Activated naive CD8-positive, alpha-beta T cell treated with anti-CD3 and anti-CD28 coated beads, Interleukin-2, amount 50 U/mL, for 24 hours (primary cell): ENCODE measurements around the gene PKP1.

Experiments used
- ATAC-seq: fragments of 150-1000 bp; cut with Tn5 transposase; one replicate; pipeline ENCODE4 v1.10.0; 2021
- DNase-seq: peaks from one replicate; pipeline ENCODE4 v3.0.0; 2021
- H3K27ac Mint-ChIP-seq: one replicate; pipeline ENCODE4 v1.8.0; 2021; ENCODE audit warnings: mild to moderate bottlenecking, mixed read lengths
- H3K27me3 Mint-ChIP-seq: one replicate; pipeline ENCODE4 v1.8.0; 2021; ENCODE audit warnings: mixed read lengths
- H3K36me3 Mint-ChIP-seq: one replicate; pipeline ENCODE4 v1.8.0; 2021; ENCODE audit warnings: low read depth, mixed read lengths
- H3K4me1 Mint-ChIP-seq: one replicate; pipeline ENCODE4 v1.8.0; 2021; ENCODE audit warnings: mixed read lengths
- H3K4me3 Mint-ChIP-seq: one replicate; pipeline ENCODE4 v1.8.0; 2021; ENCODE audit warnings: mild to moderate bottlenecking, moderate library complexity, mixed read lengths
- H3K9me3 Mint-ChIP-seq: one replicate; pipeline ENCODE4 v1.8.0; 2021; ENCODE audit warnings: mixed read lengths

Gene PKP1

DNA sequence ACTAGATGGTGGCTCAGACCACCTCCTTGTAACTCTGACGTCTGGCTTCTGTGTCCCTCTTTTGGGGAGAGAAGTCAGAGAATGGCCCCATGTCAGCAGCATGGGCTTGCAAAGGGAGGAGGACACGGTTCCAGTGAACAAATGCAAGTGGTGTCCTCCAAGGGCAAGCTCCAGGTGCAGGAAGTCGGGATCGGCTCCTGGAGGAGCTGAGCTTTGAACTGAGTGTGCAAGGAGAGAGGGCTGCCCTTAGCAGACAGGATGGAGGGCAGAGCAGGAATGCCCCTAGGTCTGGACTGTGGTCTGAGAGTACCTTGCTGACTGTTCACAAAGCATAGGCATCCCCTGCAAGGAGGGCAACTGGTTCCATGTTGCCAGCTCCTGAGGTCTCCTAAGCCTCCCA lies 17.3 kb downstream of the PKP1 start:
- H3K27me3 Mint-ChIP-seq: peaks cover 10% of the 10 kb centered on the region
- DNase-seq (no peak), ATAC-seq (no peak)
- no peaks in the 10 kb centered on the region for H3K9me3 Mint-ChIP-seq
- H3K27ac Mint-ChIP-seq: no peak overlapping the region
- H3K4me1 Mint-ChIP-seq: no peaks in the 10 kb centered on the region
- H3K36me3 Mint-ChIP-seq: no peaks in the 10 kb centered on the region
- no peak overlapping the region for H3K4me3 Mint-ChIP-seq

DNA sequence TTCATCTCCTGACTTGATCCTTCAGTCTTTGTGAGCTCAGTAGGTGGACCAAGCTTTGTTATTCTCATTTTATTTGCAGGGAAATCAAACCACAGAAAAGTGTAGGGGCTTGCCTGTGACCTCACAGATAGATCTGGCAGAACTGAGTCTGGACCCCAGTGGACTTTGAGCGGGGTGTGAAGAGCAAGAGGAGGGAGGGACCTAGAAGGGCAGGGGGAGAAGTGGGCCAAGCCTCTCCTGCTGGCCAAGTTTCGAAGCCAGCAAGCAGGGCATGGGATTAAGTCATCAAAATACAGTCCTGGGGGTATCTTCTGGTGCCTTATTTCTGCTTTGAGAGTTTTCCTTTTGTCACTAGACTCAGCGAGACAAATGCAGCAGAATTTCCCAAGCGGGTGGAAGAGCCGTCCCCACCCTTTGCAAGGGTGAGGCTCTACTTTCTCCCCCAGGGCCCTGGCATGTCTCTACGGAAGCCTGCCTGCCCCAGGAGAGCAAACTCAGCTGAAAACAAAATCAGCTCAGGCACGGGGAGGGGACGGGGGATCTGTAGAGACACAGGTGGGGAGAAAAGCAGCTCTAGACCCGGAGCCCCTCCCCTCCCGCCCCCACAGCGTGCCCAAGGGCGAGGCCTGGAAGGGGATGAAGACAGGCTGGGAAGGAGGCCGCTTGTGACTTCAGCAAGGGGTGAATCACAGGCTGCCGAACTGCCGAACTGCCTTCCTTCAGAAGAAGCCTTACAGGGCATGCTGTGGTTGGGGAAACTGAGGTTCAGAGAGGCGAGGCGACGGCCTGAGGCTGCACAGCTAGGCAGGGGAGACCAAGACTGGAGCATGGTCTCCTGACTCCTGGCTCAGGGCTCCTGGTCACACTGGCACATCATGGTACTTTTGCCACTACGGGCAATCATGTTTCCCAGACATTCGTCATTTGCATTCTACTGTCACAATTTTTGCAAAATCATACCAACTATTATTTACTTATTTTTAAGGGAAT lies 19.2 kb downstream of the PKP1 start:
- no peak for DNase-seq
- H3K4me1 Mint-ChIP-seq: no peaks in the 10 kb centered on the region
- no peaks in the 10 kb centered on the region for H3K36me3 Mint-ChIP-seq
- no peaks in the 10 kb centered on the region for H3K9me3 Mint-ChIP-seq
- no peak for ATAC-seq
- H3K4me3 Mint-ChIP-seq: no peak overlapping the region
- H3K27ac Mint-ChIP-seq: no peak overlapping the region
- peaks cover 5% of the 10 kb centered on the region for H3K27me3 Mint-ChIP-seq

DNA sequence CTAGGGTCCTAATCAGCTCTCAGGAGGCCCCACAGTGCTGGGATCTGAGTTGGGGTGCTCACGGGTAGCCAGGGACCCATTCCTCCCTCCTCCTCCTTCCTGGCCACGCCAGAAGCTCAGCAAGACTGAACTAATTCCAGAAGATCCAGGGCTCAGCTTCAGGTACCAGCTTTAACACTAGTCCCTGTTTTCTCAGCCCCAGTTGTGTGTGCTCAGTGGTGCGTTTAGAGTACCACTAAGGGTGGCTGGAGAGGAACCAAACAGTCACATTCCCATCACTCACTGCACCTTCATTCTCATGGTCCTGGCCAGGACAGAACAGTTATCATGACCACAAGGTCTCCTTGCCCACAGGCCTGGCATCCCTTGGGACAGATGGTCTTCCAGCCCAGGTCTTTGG lies 20.8 kb downstream of the PKP1 start:
- DNase-seq: no peak
- Mint-ChIP-seq H3K9me3 (no peaks in the 10 kb centered on the region), H3K36me3 (no peaks in the 10 kb centered on the region), H3K4me3 (no peak overlapping the region), H3K27ac (no peak overlapping the region), H3K27me3 (peaks cover 16% of the 10 kb centered on the region), H3K4me1 (no peaks in the 10 kb centered on the region)
- ATAC-seq: no peak

DNA sequence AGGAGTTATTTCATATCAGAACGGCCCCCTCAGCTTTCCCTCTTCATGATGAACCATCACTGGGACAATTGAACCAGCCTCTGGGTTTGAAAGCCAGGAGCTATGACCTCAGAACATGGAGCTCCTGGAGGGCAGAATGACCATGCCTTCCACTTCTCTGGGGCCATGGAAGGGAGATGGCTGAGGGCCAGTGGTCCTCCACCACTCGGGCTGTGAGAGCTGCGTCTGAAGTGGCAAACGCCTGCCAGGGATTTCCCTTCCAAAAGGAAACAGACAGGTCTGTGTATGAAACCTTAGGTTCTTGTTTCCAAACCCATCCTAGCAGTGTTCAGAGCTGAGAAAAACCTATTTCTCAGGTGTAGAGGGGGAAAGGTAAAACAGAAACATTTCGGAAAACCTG lies 22.5 kb downstream of the PKP1 start:
- Mint-ChIP-seq H3K27ac (no peak overlapping the region), H3K4me3 (no peak overlapping the region), H3K36me3 (no peaks in the 10 kb centered on the region), H3K9me3 (no peaks in the 10 kb centered on the region), H3K4me1 (no peaks in the 10 kb centered on the region), H3K27me3 (peaks cover 22% of the 10 kb centered on the region)
- no peak for ATAC-seq
- no peak for DNase-seq

DNA sequence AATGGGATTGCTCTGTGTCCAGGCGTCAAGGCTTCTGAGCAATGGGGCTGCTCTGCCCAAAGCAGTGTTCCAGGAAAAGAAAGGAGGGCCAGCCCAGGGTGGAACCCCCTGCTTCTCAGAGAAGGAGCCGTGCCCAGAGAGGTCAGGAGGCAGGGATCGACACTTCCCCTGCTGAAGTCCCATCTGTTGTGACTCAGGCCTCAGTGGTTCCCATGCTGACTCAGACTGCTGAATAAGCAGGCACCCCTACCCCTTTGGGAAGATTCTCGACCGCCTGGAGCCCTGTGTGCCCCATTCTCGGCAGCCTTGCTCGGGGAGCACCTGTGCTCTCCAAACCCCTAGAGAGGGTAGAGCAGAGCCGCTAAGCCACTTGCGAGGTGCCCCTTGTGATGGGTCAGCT lies 23.9 kb downstream of the PKP1 start:
- Mint-ChIP-seq H3K27me3 (peaks cover 19% of the 10 kb centered on the region), H3K4me1 (peaks cover 4% of the 10 kb centered on the region), H3K4me3 (no peak overlapping the region), H3K27ac (no peak overlapping the region), H3K9me3 (no peaks in the 10 kb centered on the region), H3K36me3 (no peaks in the 10 kb centered on the region)
- DNase-seq: no peak
- ATAC-seq: no peak

DNA sequence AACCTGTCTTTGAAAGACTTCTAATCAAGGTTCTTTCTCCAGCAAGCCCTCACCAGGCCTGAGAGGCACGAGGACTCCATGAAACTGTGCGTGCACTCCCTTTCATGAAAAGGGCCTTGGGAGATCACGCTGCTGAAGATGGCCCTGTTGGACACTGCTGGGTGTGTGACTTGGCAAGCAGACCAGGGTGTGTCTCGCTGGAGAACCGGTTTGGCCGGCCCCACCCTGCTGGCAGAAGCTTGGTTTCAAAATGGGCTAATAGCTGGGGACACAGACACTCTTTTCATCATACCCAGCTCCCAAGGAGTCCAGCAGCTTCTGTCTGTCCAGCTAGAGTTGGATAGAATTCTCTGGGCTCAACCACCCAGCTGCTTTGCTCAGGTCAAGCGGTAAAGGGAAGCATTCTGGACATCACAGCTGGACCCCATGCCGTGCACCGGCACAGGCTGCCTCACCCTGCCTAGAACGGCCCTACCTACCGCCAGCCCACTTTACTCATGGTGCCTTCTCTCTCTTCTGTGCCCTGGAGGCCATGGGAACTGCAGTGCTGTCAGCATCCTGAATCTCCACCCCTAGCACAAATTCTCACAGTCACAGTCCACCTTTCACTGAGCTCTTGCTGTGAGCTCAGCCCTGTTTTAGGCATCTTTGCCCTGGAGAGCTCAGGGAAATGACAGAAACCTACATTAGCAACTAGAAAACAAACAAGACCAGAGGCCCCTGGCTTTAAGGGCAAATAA lies 24.6 kb downstream of the PKP1 start:
- peaks cover 4% of the 10 kb centered on the region for H3K4me1 Mint-ChIP-seq
- H3K36me3 Mint-ChIP-seq: no peaks in the 10 kb centered on the region
- no peak overlapping the region for H3K4me3 Mint-ChIP-seq

DNA sequence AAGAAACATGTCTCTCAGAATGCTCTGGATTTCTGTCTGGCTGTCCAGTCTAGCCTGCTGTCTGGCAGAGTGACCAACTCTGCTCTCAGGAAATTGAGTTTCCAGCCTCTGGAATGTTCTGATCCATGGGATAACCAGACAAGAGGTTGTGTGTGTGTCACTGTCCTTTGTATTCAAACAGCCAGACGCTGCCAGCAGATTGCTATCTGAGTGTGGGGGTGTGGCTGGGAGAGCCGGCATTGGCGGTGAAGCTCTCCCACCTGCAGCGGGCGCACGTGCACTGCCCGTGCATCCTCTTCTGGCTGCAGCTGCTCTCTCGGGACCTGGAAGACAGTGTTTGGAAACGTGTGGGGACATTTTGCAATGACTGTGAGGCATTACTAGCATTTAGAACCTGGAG lies 26.1 kb downstream of the PKP1 start:
- peaks cover 4% of the 10 kb centered on the region for H3K4me1 Mint-ChIP-seq
- ATAC-seq (no peak), DNase-seq (no peak)
- no peak overlapping the region for H3K27ac Mint-ChIP-seq
- no peaks in the 10 kb centered on the region for H3K9me3 Mint-ChIP-seq
- H3K4me3 Mint-ChIP-seq: no peak overlapping the region
- peaks cover 17% of the 10 kb centered on the region for H3K27me3 Mint-ChIP-seq
- H3K36me3 Mint-ChIP-seq: no peaks in the 10 kb centered on the region

More for the DNA sequence above, 24.6 kb downstream of the PKP1 start:
- Mint-ChIP-seq H3K27ac (no peak overlapping the region), H3K27me3 (peaks cover 17% of the 10 kb centered on the region), H3K9me3 (no peaks in the 10 kb centered on the region)
- ATAC-seq (no peak), DNase-seq (no peak)

DNA sequence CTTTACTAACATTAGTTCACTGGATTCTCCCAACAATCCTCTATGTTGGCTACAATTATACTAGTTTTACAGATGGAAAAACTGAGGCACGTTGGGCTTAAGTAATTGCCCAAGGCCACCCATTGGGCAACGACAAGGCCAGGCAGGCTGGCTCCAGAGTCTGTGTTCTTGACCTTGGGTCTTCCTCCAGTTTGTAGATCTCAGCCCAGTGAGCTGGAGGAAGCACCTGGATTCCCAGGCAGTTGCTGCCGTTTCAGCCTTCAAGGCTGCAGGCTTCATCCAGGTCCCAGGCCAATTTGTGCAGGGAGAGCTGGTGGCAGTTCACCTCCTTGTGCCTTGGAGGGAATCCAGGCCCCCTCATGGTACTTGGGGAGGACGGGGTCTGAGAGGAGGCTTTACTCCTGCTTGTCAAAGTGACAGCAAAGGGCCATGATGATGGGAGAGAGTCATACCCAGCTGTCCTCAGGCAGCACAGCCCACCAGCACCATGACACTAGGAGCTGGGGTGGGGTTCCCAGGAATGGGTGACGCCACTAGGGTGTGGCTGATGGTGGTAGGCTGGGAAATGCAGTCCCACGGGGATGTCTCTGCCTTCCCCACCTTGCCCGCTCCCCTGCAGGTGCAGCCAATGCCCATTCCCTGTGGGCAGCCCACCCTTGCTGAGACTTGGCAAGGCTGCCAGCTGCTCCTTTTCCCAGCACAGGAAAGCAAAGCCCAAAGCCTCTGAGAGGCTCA lies 27.1 kb downstream of the PKP1 start:
- no peak for ATAC-seq
- peaks cover 4% of the 10 kb centered on the region for H3K4me1 Mint-ChIP-seq
- H3K27ac Mint-ChIP-seq: no peak overlapping the region
- H3K9me3 Mint-ChIP-seq: no peaks in the 10 kb centered on the region
- no peak overlapping the region for H3K4me3 Mint-ChIP-seq
- no peak for DNase-seq
- no peaks in the 10 kb centered on the region for H3K36me3 Mint-ChIP-seq
- peaks cover 17% of the 10 kb centered on the region for H3K27me3 Mint-ChIP-seq

DNA sequence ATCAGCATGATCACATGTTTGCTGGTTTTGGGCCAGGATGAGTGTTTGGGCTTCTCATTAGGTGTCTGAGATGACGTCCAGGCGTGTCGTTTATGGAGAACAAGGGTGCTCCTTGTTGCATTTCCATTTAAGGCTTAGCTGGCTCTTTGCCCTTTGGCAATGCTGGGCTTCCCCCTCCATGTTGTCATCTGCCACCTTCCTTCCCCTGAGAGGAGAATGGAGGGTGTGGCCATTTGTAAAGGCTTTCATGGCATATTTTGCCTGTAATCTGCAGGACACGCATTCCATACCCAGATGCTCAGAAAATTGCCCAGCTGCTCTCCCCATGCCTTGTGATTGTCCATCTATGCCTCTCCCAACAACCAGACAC lies 27.7 kb downstream of the PKP1 start:
- peaks cover 4% of the 10 kb centered on the region for H3K4me1 Mint-ChIP-seq
- H3K27me3 Mint-ChIP-seq: peaks cover 19% of the 10 kb centered on the region
- ATAC-seq: no peak
- H3K9me3 Mint-ChIP-seq: no peaks in the 10 kb centered on the region
- no peak overlapping the region for H3K4me3 Mint-ChIP-seq
- DNase-seq: no peak
- H3K27ac Mint-ChIP-seq: no peak overlapping the region
- no peaks in the 10 kb centered on the region for H3K36me3 Mint-ChIP-seq

DNA sequence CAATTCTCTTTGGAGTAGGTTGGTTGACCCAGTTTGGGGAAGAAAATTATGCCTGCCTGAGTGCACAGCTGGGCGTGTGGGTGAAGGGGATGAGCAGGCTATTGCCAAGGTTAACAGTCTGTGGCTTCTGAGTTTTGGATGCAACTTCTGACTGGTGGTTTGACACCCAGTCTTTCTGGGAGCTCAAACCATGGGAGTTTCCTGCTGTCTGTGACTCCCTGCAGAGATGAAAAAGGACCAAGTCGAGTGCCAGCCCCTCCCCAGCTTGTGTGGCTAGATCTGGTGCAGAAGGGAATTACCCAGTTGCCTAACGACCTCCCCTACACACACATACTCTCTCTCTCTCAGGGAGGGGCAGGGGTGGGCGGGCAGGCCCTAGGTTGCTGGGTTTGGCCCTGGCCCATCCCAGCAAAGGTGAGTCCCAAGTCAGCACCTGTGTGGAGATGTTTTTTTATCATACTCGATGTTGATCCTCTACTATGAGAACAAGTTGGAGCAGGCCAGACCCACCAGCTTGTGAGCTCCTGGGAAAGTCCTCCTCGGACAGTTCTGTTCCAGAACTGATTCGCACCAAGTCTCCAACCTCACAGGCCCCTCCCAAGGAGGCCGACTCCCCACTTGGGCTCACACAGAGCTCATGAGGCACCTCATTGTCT lies 28.2 kb downstream of the PKP1 start:
- H3K27me3 Mint-ChIP-seq: peaks cover 20% of the 10 kb centered on the region
- peaks cover 4% of the 10 kb centered on the region for H3K4me1 Mint-ChIP-seq
- DNase-seq (peak; percentile 18), ATAC-seq (peak; percentile 71)
- H3K4me3 Mint-ChIP-seq: no peak overlapping the region
- H3K9me3 Mint-ChIP-seq: no peaks in the 10 kb centered on the region
- H3K27ac Mint-ChIP-seq: no peak overlapping the region
- H3K36me3 Mint-ChIP-seq: no peaks in the 10 kb centered on the region

DNA sequence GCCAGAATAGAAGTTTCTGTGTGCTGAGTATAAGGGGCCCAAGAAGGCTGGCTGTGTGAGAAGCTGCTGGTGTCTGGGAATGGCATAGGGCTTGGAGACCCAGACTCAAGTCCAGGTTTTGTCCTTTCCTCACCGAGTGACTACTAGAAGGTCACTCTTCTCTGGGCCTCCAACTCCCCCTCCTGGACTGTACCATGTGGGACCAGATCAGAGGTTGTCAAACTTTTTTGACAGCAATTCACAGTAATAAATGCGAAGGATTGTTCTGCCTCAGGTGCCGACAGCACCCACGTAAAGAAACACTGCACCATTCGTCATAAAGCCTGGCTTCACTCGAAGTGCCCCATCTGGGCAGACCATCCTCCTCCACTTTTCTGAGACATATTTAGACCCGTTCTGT lies 29.0 kb downstream of the PKP1 start:
- H3K9me3 Mint-ChIP-seq: no peaks in the 10 kb centered on the region
- no peaks in the 10 kb centered on the region for H3K36me3 Mint-ChIP-seq
- H3K27me3 Mint-ChIP-seq: peaks cover 20% of the 10 kb centered on the region
- peaks cover 4% of the 10 kb centered on the region for H3K4me1 Mint-ChIP-seq
- DNase-seq: no peak
- no peak overlapping the region for H3K27ac Mint-ChIP-seq
- ATAC-seq: no peak
- H3K4me3 Mint-ChIP-seq: no peak overlapping the region

DNA sequence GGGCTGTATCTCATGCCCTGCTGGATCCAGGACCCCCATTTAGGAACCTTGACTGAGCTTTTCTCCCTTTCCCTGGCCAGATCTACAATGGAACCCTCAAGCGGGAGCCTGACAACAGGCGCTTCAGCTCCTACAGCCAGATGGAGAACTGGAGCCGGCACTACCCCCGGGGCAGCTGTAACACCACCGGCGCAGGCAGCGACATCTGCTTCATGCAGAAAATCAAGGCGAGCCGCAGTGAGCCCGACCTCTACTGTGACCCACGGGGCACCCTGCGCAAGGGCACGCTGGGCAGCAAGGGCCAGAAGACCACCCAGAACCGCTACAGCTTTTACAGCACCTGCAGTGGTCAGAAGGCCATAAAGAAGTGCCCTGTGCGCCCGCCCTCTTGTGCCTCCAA lies 29.8 kb downstream of the PKP1 start:
- peaks cover 4% of the 10 kb centered on the region for H3K4me1 Mint-ChIP-seq
- no peak overlapping the region for H3K27ac Mint-ChIP-seq
- ATAC-seq (no peak), DNase-seq (no peak)
- no peaks in the 10 kb centered on the region for H3K36me3 Mint-ChIP-seq
- no peak overlapping the region for H3K4me3 Mint-ChIP-seq
- no peaks in the 10 kb centered on the region for H3K9me3 Mint-ChIP-seq
- peaks cover 16% of the 10 kb centered on the region for H3K27me3 Mint-ChIP-seq

DNA sequence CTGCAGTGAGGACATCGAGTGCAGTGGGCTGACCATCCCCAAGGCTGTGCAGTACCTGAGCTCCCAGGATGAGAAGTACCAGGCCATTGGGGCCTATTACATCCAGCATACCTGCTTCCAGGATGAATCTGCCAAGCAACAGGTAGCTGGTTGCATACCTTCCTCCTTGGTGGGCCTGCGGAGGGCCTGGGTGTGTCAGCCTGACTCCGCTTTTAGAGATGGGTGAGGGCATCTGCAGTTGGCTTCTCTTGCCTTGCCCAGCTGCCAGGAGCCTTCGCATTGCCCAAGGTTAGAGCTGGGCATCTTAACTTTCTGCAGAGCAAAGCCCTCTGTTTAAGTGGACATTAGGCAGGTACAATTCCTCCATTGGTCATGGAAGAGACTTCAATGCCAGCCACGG lies 33.2 kb downstream of the PKP1 start:
- H3K27ac Mint-ChIP-seq: no peak overlapping the region

DNA sequence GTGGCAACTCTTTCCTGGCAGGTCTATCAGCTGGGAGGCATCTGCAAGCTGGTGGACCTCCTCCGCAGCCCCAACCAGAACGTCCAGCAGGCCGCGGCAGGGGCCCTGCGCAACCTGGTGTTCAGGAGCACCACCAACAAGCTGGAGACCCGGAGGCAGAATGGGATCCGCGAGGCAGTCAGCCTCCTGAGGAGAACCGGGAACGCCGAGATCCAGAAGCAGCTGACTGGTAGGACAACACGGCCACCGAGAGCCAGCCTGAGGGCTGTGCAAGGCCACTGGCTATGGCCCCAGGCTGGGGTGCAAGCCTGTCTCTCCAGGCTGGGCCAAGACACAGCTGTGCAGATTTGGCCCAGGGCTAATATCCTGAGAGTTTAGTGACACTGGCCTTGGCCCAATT lies 34.2 kb downstream of the PKP1 start:
- peaks cover 3% of the 10 kb centered on the region for H3K27me3 Mint-ChIP-seq
- DNase-seq: no peak
- ATAC-seq: no peak
- H3K36me3 Mint-ChIP-seq: no peaks in the 10 kb centered on the region
- H3K27ac Mint-ChIP-seq: no peak overlapping the region
- no peaks in the 10 kb centered on the region for H3K4me1 Mint-ChIP-seq
- H3K9me3 Mint-ChIP-seq: no peaks in the 10 kb centered on the region
- H3K4me3 Mint-ChIP-seq: no peak overlapping the region

More for the DNA sequence above, 33.2 kb downstream of the PKP1 start:
- ATAC-seq: no peak
- no peaks in the 10 kb centered on the region for H3K9me3 Mint-ChIP-seq
- no peak for DNase-seq
- H3K27me3 Mint-ChIP-seq: peaks cover 3% of the 10 kb centered on the region
- H3K4me3 Mint-ChIP-seq: no peak overlapping the region
- no peaks in the 10 kb centered on the region for H3K4me1 Mint-ChIP-seq
- H3K36me3 Mint-ChIP-seq: no peaks in the 10 kb centered on the region
